ENCODE results near the gene HSPB7.
A peak's percentile ranks its signal among the peaks of the same experiment; 100 is the strongest.

The HSPB7 gene

DNA sequence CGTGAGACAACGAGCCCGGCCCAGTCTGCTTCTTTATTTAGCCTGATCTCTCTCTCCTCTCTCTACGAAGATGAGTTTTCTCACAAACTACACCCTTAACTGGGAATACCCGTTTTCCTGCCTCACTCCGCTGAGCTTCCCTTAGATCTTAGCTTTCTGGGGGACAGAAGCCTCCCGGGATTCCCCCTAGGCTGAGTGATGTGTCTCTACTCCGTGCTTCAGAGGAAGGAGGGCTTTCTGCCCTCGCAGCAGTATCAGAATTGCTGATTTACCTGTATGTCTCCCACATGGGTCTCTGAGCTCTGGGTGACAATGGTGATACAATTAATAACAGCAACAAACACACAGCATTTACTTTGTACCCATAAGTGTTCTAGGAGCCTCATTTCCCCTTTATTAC, 43.0 kb downstream of the HSPB7 start:
- Histone ChIP-seq H3K4me3 (ENCODE audit: low read length) (peak overlapping the region; percentile 76), H3K9ac (ENCODE audit: low read length) (no peak overlapping the region), H3K27me3 (ENCODE audit: control insufficient read depth, insufficient read depth, low read length) (no peaks in the 10 kb centered on the region), H3K27ac (ENCODE audit: low read depth, low read length) (no peak overlapping the region), H3K36me3 (ENCODE audit: control insufficient read depth, insufficient read depth, low read length) (peaks cover 7% of the 10 kb centered on the region), H3K4me1 (ENCODE audit: control insufficient read depth, insufficient read depth, low read length) (peaks cover 7% of the 10 kb centered on the region)

DNA sequence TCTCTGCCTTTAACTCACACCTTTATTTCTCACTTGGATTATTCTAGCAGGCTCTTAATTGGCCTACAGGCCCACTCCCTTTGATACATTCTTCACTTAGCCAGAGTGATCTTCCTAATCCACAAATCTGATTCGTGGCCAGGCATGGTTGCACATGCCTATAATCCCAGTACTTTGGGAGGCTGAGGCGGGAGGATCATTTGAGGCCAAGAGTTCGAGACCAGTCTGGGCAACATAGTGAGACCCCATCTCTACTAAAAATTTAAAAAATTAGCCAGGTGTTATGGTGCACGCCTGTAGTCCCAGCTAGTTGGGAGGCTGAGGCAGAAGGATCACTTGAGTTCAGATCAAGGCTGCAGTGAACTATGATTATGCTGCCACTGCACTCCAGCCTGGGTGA, 44.1 kb downstream of the HSPB7 start:
- Histone ChIP-seq H3K36me3 (ENCODE audit: control insufficient read depth, insufficient read depth, low read length) (peaks cover 10% of the 10 kb centered on the region), H3K4me1 (ENCODE audit: control insufficient read depth, insufficient read depth, low read length) (peaks cover 7% of the 10 kb centered on the region), H3K27me3 (ENCODE audit: control insufficient read depth, insufficient read depth, low read length) (no peaks in the 10 kb centered on the region), H3K4me3 (ENCODE audit: low read length) (no peak overlapping the region), H3K27ac (ENCODE audit: low read depth, low read length) (no peak overlapping the region), H3K9ac (ENCODE audit: low read length) (no peak overlapping the region)

DNA sequence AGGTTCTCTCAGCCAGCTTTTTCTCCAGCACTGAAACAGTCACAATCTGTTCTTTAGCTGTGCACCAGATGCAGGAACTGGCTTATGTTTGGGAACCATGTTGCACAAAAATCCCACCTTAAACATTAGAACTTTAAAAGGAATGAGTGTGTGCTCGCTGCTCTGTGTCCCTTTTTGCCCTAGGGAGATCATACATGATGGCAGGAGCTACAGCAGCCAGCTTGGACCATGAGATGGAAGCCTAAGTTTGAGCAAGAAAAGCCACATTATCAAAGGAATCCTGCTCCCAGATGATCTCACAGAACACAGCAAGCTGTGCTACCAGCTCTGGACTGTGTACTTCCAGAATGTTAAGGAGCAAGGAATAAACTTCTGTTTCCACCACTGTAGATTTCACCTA, 45.4 kb downstream of the HSPB7 start:
- Histone ChIP-seq H3K4me1 (ENCODE audit: control insufficient read depth, insufficient read depth, low read length) (peaks cover 7% of the 10 kb centered on the region), H3K36me3 (ENCODE audit: control insufficient read depth, insufficient read depth, low read length) (peaks cover 10% of the 10 kb centered on the region), H3K9ac (ENCODE audit: low read length) (no peak overlapping the region), H3K27ac (ENCODE audit: low read depth, low read length) (no peak overlapping the region), H3K27me3 (ENCODE audit: control insufficient read depth, insufficient read depth, low read length) (no peaks in the 10 kb centered on the region), H3K4me3 (ENCODE audit: low read length) (no peak overlapping the region)

DNA sequence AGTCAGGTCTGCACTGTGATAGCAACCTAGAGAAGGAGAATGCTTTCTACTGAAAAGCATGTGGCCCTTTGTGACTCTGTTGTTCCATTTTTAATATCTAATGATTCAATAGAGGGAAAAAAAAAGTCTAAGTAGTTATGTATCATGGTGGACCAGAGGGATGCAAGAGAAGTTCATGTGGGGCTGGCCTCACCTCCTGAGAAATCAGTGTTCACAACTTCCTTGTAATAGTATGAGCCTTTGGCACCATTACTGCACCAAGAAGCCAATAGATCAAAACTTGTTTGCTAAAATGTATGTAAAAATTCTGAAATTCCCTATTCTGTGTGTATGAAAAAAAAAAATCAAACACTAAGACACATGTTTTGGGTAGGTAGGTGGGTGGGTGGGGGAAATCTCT, 46.9 kb downstream of the HSPB7 start:
- peaks cover 10% of the 10 kb centered on the region for H3K36me3 ChIP-seq (ENCODE audit: control insufficient read depth, insufficient read depth, low read length)

DNA sequence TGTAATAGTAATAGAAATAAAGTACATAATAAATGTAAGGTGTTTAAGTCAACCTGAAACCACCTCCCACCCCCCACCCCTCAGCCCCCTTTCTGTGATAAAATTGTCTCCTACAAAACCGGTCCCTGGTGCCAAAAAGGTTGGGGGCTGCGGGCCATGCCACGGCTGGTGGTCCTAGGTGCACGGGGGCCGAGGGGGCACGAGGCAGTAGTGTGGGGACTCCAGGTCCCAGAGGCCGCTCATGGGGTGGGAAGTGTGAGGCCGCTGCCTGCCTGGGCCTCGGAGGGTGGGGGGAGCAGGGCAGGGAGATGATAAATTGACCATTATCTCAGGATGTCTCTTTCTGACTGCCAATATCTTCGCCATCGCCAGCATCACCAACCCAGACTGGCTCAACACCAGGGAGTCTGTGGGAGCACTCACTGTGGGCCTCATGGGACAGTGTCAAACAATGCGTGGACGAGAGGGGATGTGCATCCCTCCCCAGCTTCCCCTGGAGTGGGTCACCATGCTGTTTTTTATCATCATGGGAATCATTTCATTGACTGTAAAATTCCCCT, 48.4 kb downstream of the HSPB7 start:
- H3K27me3 ChIP-seq (ENCODE audit: control insufficient read depth, insufficient read depth, low read length), result no peaks in the 10 kb centered on the region
- peaks cover 3% of the 10 kb centered on the region for H3K4me1 ChIP-seq (ENCODE audit: control insufficient read depth, insufficient read depth, low read length)
- no peak overlapping the region for H3K27ac ChIP-seq (ENCODE audit: low read depth, low read length)
- H3K36me3 ChIP-seq (ENCODE audit: control insufficient read depth, insufficient read depth, low read length), result peaks cover 10% of the 10 kb centered on the region
- H3K9ac ChIP-seq (ENCODE audit: low read length), result no peak overlapping the region
- H3K4me3 ChIP-seq (ENCODE audit: low read length), result no peak overlapping the region

More for the DNA sequence above, 46.9 kb downstream of the HSPB7 start:
- Histone ChIP-seq H3K9ac (ENCODE audit: low read length) (no peak overlapping the region), H3K27me3 (ENCODE audit: control insufficient read depth, insufficient read depth, low read length) (no peaks in the 10 kb centered on the region), H3K4me3 (ENCODE audit: low read length) (no peak overlapping the region), H3K27ac (ENCODE audit: low read depth, low read length) (no peak overlapping the region), H3K4me1 (ENCODE audit: control insufficient read depth, insufficient read depth, low read length) (peaks cover 5% of the 10 kb centered on the region)

DNA sequence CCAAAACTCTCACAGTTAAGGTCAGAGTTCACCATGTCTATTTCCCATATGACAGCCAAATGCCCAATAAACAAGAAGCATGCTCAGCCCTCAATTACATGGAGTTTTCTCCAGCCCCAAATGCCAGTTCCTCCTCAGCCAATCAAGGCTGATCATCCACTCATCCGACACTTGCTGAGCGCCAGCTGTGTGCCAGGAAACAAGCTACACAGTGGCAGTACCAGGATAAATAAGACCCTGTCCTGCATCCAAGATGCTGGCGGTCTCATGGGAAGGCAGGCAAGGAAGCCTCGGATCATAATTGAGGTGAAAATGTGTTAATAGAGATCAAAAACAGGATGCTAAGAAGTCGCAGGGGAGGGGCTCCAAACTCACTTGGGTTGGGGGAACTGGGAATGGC, 49.7 kb downstream of the HSPB7 start:
- no peak overlapping the region for H3K27ac ChIP-seq (ENCODE audit: low read depth, low read length)
- H3K36me3 ChIP-seq (ENCODE audit: control insufficient read depth, insufficient read depth, low read length), result peaks cover 10% of the 10 kb centered on the region
- H3K27me3 ChIP-seq (ENCODE audit: control insufficient read depth, insufficient read depth, low read length), result no peaks in the 10 kb centered on the region
- peaks cover 3% of the 10 kb centered on the region for H3K4me1 ChIP-seq (ENCODE audit: control insufficient read depth, insufficient read depth, low read length)
- no peak overlapping the region for H3K4me3 ChIP-seq (ENCODE audit: low read length)
- no peak overlapping the region for H3K9ac ChIP-seq (ENCODE audit: low read length)

DNA sequence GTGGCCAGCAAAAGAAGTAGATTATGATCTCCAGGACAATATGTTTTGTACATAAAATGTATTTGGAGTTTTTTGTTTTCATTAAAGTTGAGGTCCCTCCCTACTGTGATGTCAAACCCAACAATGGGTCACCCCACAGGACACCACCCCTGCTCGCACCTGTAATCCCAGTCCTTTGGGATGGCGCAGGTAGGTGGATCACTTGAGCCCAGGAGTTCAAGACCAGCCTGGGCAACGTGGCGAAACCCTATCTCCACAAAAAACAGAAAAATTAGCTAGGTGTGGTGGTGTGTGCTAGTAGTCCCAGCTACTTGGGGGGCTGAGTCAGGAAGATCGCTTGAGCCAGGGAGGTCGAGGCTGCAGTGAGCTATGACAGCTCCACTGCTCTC, 50.9 kb downstream of the HSPB7 start:
- H3K27ac ChIP-seq (ENCODE audit: low read depth, low read length), result no peak overlapping the region
- peaks cover 2% of the 10 kb centered on the region for H3K36me3 ChIP-seq (ENCODE audit: control insufficient read depth, insufficient read depth, low read length)
- H3K4me1 ChIP-seq (ENCODE audit: control insufficient read depth, insufficient read depth, low read length), result peaks cover 3% of the 10 kb centered on the region
- H3K4me3 ChIP-seq (ENCODE audit: low read length), result no peak overlapping the region
- H3K9ac ChIP-seq (ENCODE audit: low read length), result no peak overlapping the region
- no peaks in the 10 kb centered on the region for H3K27me3 ChIP-seq (ENCODE audit: control insufficient read depth, insufficient read depth, low read length)

DNA sequence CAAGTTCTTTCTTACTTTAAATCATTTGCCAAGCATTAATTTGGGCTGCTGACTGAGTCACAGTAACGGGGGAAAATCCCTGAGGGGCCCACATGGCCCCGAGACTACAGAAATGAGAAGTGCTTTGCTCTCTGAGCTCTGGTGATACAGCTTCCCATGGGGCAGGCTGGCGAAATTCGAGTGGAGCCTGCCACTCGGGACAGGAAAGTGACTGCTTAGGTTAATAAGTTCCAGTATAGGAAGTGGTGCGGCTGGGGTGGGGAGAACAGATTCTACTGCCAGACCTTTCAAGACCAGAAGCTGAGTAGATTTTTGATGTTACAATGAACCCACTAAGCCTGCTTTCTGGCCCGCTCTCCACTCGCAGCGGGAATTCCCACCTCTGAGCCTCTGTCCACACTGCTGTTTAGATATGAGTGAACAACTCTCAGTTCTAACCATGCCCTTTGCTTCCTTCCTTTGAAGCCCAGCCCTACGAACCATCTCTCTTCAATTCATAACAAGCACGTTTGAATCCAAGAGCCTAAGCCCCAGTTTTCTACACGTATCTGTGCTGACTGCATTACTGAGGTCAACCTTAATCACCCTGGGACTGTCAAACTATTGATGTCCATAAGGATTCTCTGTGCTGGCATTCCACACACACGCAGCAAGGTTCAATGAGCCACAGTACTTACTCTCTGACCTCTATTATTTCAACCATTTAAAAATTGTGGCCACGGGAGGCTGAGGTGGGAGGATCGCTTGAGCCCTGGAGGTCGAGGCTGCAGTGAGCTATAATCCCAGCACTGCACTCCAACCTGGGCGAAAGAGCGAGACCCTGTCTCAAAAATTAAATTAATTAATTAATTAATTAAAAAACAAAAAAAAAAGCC, 51.5 kb downstream of the HSPB7 start:
- H3K27ac ChIP-seq (ENCODE audit: low read depth, low read length), result no peak overlapping the region
- no peak overlapping the region for H3K9ac ChIP-seq (ENCODE audit: low read length)
- peaks cover 2% of the 10 kb centered on the region for H3K36me3 ChIP-seq (ENCODE audit: control insufficient read depth, insufficient read depth, low read length)
- no peaks in the 10 kb centered on the region for H3K27me3 ChIP-seq (ENCODE audit: control insufficient read depth, insufficient read depth, low read length)
- H3K4me3 ChIP-seq (ENCODE audit: low read length), result no peak overlapping the region
- H3K4me1 ChIP-seq (ENCODE audit: control insufficient read depth, insufficient read depth, low read length), result peaks cover 3% of the 10 kb centered on the region

DNA sequence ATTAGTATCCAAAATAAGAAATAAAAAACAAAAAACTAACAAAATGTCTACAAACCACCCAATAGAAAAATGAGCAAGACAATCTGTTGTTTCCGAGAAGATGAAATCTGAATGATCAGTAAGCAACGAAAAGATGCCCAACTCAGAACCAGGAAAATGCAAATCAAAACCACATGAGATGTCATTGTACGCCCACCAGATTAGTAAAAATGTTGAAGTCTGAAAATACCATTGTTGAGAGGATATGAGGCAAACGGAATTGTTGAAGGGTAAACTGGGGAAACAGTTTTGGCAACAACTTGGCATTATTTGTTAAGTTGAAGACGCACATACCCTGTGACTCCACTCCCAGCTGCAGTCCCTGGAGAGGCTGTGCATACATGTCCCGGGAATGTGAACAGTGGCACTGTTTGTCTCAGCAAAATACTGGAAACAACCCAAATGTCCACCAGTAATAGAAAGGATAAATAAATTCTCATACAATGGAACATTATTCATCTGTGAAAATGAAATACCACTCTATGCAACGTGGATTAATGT, 52.5 kb downstream of the HSPB7 start:
- Histone ChIP-seq H3K27me3 (ENCODE audit: control insufficient read depth, insufficient read depth, low read length) (no peaks in the 10 kb centered on the region), H3K9ac (ENCODE audit: low read length) (no peak overlapping the region), H3K27ac (ENCODE audit: low read depth, low read length) (no peak overlapping the region), H3K36me3 (ENCODE audit: control insufficient read depth, insufficient read depth, low read length) (peaks cover 2% of the 10 kb centered on the region), H3K4me3 (ENCODE audit: low read length) (no peak overlapping the region), H3K4me1 (ENCODE audit: control insufficient read depth, insufficient read depth, low read length) (peaks cover 3% of the 10 kb centered on the region)
